ENCODE results near the gene XAB2.
"Not testable (repeated sequence)": the region's sequence is repeated elsewhere in the genome, so short reads cannot be mapped to it uniquely, and the experiment has no call there.

XAB2 gene

DNA sequence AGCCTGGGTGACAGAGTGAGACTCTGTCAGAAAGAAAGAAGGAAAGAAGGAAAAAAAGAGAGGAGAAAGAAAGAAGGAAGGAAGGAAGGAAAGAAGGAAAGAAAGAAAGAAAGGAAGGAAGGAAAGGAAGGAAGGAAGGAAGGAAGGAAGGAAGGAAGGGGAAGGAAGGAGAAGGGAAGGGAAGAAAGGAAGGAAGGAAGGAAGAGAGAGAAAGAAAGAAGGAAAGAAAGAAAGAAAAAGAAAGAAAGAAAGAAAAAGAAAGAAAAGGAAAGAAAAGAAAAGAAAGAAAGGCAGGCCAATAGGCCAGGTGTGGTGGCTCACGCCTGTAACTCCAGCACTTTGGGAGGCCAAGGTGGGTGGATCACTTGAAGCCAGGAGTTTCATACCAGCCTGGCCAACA is 51.9 kb downstream of the XAB2 start:
- not testable (repeated sequence) for DNase-seq (ENCODE audit: low read depth in 2 of 2)

DNA sequence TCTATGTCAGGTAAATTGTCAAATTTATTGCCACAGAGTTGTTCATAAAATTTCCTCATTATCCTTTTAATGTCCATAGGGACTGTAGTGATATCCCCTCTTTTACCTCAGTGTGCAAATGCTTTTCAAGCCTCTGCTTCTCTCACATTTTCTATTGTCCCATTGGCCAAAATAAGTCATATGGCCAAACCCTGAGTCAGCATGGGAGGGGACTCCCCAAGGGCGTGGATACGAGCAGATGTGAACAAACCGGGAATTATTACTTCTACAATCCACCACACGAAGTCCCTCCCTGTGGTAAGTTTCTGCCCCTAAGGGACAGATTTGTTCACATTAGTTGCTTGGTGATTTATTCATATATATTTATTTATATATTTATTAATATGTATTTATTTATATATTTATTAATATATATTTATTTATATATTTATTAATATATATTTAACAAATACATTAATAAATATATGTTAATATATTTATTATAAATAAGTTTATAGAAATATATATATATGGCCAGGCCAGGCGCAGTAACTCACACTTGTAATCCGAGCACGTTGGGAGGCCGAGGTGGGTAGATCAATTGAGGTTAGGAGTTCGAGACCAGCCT is 53.8 kb downstream of the XAB2 start:
- no peak for DNase-seq (ENCODE audit: low read depth in 2 of 2)

DNA sequence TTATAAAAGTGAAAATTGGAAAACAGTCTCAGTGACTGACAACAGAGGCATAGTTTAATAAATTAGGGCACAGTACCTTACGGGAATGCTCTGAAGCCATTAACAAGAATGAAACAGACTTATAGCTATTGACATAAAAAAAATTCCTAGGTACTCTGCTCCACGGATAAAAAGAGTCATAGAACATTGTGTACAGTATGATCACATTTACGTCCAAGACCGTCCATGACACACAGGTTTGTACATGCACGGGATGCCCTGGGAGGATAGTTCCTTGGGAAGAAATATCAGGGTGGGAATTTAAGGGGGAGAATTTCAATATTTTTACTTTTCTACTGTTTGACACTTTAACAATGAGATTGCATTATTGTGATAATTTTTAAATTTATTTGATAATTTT is 58.6 kb downstream of the XAB2 start:
- no peak for DNase-seq (ENCODE audit: low read depth in 2 of 2)

All from stimulated activated CD4-positive, alpha-beta T cell treated with anti-CD3 and anti-CD28 coated beads, Interleukin-12 subunit alpha, Interleukin-12 subunit beta, amount 100 ng/mL, for 24 hours (primary cell).